Kidney (tissue), 14 donors: ENCODE data around the gene CAMK1D. TPM values are rescaled to one million over a fixed set of nuclear protein-coding genes. Genes with fewer than 3 reads are reported as not detected.
A peak's percentile ranks its signal among the peaks of the same experiment; 100 is the strongest.
"Not testable (repeated sequence)": the region's sequence is repeated elsewhere in the genome, so short reads cannot be mapped to it uniquely, and the experiment has no call there.

Experiments
- DNase-seq, 5 donors: peaks; one replicate each; pipeline ENCODE4 v3.0.0-alpha.2; 2013 to 2020
- FAIRE-seq: peaks from 2 replicates; lab custom pipeline; 2012; peaks lifted over from hg19 to GRCh38; lab: Jason Lieb, UNC
- H3K27ac ChIP-seq, 2 donors: one replicate each; pipeline ENCODE4 v1.7.0; 2013; ENCODE audit warnings: low read depth in 2 of 2, low read length in 2 of 2, inconsistent platforms in 1 of 2
- H3K27me3 ChIP-seq: one replicate; pipeline ENCODE4 v1.7.1; 2013; ENCODE audit warnings: low read length, inconsistent platforms; ENCODE audit not compliant: control insufficient read depth, insufficient read depth
- H3K36me3 ChIP-seq, 3 donors: one replicate each; pipeline versions ENCODE4 v1.7.0 to v1.7.1; 2013; ENCODE audit warnings: low read length in 3 of 3, control low read depth in 1 of 3, inconsistent platforms in 1 of 3; ENCODE audit not compliant: insufficient read depth in 3 of 3, control insufficient read depth in 2 of 3
- H3K4me1 ChIP-seq, 3 donors: one replicate each; pipeline versions ENCODE4 v1.7.0 to v1.7.1; 2013; ENCODE audit warnings: low read length in 3 of 3, inconsistent platforms in 1 of 3, low read depth in 1 of 3; ENCODE audit not compliant: control insufficient read depth in 2 of 3, insufficient read depth in 2 of 3
- H3K4me3 ChIP-seq, 3 donors: one replicate each; pipeline versions ENCODE4 v1.7.0 to v1.8.1; 2013; ENCODE audit warnings: low read length in 3 of 3, control low read depth in 1 of 3, inconsistent platforms in 1 of 3
- H3K9ac ChIP-seq, 3 donors: one replicate each; pipeline versions ENCODE4 v1.7.0 to v1.7.1; 2013; ENCODE audit warnings: low read length in 3 of 3, control low read depth in 1 of 3, inconsistent platforms in 1 of 3
- H3K9me3 ChIP-seq, 3 donors: one replicate each; pipeline versions ENCODE4 v1.7.0 to v1.7.1; 2013; ENCODE audit warnings: low read length in 3 of 3, control low read depth in 1 of 3, inconsistent platforms in 1 of 3; ENCODE audit not compliant: control insufficient read depth in 2 of 3, insufficient read depth in 1 of 3
- intact Hi-C: fragments of 100-400 bp; cut with DNase I; formaldehyde crosslinking; loops from one replicate; pipeline ENCODE4 v1.11.1; 2022
- polyA plus RNA-seq: library from polyadenylated mRNA; stranded (reverse); fragments of 350-450 nt; fragmentation: Illumina TruSeq; extraction: RNeasy Lipid Tissue Mini Kit (QIAGEN cat#74804); gene quantifications from one replicate; pipeline ENCODE4 v1.2.3, GENCODE V29; 2014; ENCODE audit warnings: low read depth, low replicate concordance; ENCODE audit not compliant: insufficient read depth
- total RNA-seq: library from RNA; stranded (reverse); fragmentation: NEBNext Ultra II Directional; extraction: Animal tissue kit (Norgen Biotek cat#: 25700); gene quantifications from one replicate; pipeline ENCODE4 v1.2.1, GENCODE V29; 2021
- TF ChIP-seq, protein P1 (sequence below): IDR thresholded peaks from 3 replicates; pipeline ENCODE4 v1.5.1; 2012; ENCODE audit warnings: mild to moderate bottlenecking, moderate library complexity, borderline replicate concordance; ENCODE audit not compliant: insufficient read depth; ENCODE audit errors: extremely low read depth
- donor health status: control.
- donor health status: control.
- donor health status: control.
- donor health status: control.
- donor health status: control.
- donor health status: DM: yes; HTN: yes; CAD: no.
- donor health status: Normal renal cell carcinoma (clear cell type).

CAMK1D gene
- total and polyA plus RNA-seq, 2 donors from 2014 or later: 1.1 to 13.7 TPM

DNA sequence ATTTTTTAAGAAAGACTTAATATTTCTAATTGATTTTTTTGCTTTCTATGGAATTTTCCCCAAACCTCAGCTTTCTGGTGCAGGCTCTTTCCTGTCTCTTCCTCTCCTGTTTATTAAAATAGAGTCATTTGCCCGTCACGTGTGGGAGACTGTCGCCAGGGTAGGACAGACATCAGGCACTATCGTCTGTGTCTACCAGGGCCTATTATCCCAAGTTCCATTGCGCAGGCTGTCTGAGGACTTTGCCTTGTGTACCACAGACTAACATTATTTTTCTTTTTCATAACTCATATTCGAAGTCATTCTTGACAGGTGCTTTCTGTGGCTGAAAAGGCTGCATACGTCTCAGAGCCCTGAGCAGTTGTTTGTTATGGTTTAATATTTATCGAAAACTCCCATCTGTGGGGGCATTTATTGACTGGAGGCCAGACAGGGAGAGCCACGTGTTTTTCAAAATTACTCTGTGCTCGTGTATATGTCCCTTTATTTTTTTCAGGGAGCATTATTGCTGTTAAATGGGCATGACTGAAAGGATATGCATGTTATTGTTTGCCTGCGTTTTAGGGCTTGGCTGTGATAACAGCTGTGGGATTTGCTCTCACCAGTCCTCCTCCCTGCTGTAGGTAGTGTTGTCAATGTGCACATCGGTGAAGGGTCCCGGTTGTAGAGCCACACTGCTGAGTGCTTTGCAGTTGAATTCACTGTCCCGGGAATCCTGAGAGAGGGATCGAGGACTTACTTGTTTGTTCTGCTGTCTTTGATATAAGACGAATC lies 89.8 kb downstream of the CAMK1D start:
- no peaks in the 10 kb centered on the region for H3K27me3 ChIP-seq
- H3K27ac ChIP-seq: no peak overlapping the region
- DNase-seq: peak in 1 of 5 donors; percentile 23
- H3K9me3 ChIP-seq: no peaks in the 10 kb centered on the region
- no peak overlapping the region for H3K9ac ChIP-seq
- no peak for FAIRE-seq
- no peak overlapping the region for H3K4me3 ChIP-seq
- intact Hi-C loops: no loop called here
- TF ChIP-seq, protein P1, sequence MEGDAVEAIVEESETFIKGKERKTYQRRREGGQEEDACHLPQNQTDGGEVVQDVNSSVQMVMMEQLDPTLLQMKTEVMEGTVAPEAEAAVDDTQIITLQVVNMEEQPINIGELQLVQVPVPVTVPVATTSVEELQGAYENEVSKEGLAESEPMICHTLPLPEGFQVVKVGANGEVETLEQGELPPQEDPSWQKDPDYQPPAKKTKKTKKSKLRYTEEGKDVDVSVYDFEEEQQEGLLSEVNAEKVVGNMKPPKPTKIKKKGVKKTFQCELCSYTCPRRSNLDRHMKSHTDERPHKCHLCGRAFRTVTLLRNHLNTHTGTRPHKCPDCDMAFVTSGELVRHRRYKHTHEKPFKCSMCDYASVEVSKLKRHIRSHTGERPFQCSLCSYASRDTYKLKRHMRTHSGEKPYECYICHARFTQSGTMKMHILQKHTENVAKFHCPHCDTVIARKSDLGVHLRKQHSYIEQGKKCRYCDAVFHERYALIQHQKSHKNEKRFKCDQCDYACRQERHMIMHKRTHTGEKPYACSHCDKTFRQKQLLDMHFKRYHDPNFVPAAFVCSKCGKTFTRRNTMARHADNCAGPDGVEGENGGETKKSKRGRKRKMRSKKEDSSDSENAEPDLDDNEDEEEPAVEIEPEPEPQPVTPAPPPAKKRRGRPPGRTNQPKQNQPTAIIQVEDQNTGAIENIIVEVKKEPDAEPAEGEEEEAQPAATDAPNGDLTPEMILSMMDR: no peak
- peaks cover 0 to 5% (median 0%) of the 10 kb centered on the region in 3 donors for H3K4me1 ChIP-seq
- no peaks in the 10 kb centered on the region for H3K36me3 ChIP-seq

DNA sequence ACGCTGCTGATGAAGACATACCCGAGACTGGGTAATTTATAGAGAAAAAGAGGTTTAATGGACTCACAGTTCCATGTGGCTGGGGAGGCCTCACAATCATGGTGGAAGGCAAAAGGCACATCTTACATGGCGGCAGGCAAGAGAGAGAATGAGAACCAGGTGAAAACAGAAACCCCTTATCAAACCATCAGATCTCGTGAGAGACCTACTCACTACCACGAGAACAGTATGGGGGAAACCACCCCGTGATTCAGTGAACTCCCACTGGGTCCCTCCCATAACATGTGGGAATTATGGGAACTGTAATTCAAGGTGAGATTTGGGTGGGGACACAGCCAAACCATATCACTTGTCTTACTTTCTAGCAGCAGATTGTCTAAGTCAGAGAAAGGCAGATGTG lies 90.4 kb downstream of the CAMK1D start:
- intact Hi-C loops, H3K36me3 ChIP-seq, H3K27ac ChIP-seq, H3K9me3 ChIP-seq, DNase-seq, H3K4me1 ChIP-seq, H3K9ac ChIP-seq, H3K4me3 ChIP-seq, FAIRE-seq, H3K27me3 ChIP-seq: not testable (repeated sequence)

DNA sequence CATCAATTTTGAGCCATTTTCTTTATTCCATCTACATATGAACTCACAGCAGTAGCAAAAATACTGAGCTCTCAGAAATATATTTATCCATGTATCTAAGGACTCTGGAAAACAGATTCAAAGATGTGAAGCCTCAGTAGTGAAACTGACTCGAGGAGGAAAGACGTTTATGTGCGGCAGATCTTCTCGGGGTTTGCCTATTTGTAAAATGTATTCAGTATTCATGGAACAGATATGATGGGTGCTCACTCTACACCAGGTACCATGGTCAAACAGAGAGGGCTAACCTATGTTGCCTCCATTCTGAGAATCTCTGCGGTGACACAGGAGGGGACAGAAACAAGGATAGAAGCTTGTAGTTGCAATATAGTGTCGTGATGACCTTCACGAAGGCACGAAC lies 93.7 kb downstream of the CAMK1D start:
- H3K27me3 ChIP-seq: no peaks in the 10 kb centered on the region
- FAIRE-seq: no peak
- intact Hi-C loops: no loop called here

More for the DNA sequence above, 93.7 kb downstream of the CAMK1D start:
- Histone ChIP-seq H3K4me1 (peaks cover 0 to 5% (median 0%) of the 10 kb centered on the region in 3 donors), H3K36me3 (no peaks in the 10 kb centered on the region), H3K27ac (no peak overlapping the region), H3K9me3 (no peaks in the 10 kb centered on the region), H3K9ac (no peak overlapping the region), H3K4me3 (no peak overlapping the region)
- no peak for DNase-seq
- TF ChIP-seq, protein P1: no peak
